RWPE1 (cell line): ENCODE data around the gene PI4KB.
A peak's percentile ranks its signal among the peaks of the same experiment; 100 is the strongest.

Experiments used
- CTCF ChIA-PET: fragments of 350-600 bp; sonication (Branson Sonifier 250); formaldehyde crosslinking; extraction: SDS; loops from one replicate; lab custom pipeline; 2021; lab: Yijun Ruan, JAX
- POLR2A ChIA-PET: fragments of 400-600 bp; formaldehyde crosslinking; extraction: SDS; loops from one replicate; lab custom pipeline; 2020; ENCODE audit warnings: antibody characterized with exemption; ENCODE audit not compliant: low non-redundant PET; lab: Yijun Ruan, JAX
- DNase-seq: peaks from one replicate; pipeline ENCODE4 v3.0.0; 2012; ENCODE audit warnings: low spot score
- H3K27ac ChIP-seq: fragments of 450-650 bp; 2 replicates; pipeline ENCODE4 v1.5.1; 2017
- TF ChIP-seq, protein P1 (sequence below): fragments of 450-650 bp; conservative IDR thresholded peaks from 2 replicates; pipeline ENCODE4 v1.5.1; 2017; ENCODE audit warnings: low read depth, mild to moderate bottlenecking

PI4KB gene

GRCh38 chr1:151289080-151289935 is 37.9 kb downstream of the PI4KB start:
- ChIA-PET POLR2A (no interaction called here), CTCF (no interaction called here)
- peak overlapping the region; percentile 49 for H3K27ac ChIP-seq
- DNase-seq, result no peak
- TF ChIP-seq, protein P1, sequence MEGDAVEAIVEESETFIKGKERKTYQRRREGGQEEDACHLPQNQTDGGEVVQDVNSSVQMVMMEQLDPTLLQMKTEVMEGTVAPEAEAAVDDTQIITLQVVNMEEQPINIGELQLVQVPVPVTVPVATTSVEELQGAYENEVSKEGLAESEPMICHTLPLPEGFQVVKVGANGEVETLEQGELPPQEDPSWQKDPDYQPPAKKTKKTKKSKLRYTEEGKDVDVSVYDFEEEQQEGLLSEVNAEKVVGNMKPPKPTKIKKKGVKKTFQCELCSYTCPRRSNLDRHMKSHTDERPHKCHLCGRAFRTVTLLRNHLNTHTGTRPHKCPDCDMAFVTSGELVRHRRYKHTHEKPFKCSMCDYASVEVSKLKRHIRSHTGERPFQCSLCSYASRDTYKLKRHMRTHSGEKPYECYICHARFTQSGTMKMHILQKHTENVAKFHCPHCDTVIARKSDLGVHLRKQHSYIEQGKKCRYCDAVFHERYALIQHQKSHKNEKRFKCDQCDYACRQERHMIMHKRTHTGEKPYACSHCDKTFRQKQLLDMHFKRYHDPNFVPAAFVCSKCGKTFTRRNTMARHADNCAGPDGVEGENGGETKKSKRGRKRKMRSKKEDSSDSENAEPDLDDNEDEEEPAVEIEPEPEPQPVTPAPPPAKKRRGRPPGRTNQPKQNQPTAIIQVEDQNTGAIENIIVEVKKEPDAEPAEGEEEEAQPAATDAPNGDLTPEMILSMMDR, result no peak

DNA sequence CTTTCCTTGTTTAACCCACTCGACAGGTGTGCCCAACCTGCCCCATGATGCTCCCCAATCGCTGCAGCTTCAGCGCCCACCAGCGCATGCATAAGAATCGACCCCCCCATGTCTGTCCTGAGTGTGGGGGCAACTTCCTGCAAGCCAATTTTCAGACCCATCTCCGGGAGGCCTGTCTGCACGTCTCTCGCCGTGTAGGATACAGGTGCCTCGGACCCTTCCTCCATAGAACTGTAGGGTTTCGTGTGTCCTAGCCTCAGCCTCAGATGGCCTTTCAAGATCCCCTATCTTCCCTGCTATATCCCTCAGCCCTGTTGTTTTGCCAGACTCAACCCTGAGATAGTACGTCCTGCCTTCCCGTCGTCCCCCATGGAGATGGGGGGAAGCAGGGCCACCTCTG is 38.7 kb downstream of the PI4KB start:
- no peak for DNase-seq
- TF ChIP-seq, protein P1, result no peak
- CTCF ChIA-PET, result no interaction called here
- peak overlapping the region; percentile 49 for H3K27ac ChIP-seq
- POLR2A ChIA-PET, result no interaction called here

GRCh38 chr1:151287767-151288500 is 39.3 kb downstream of the PI4KB start:
- POLR2A ChIA-PET, result no interaction called here
- H3K27ac ChIP-seq, result peak overlapping the region; percentile 49
- TF ChIP-seq, protein P1, result no peak
- DNase-seq, result no peak
- CTCF ChIA-PET, result no interaction called here

DNA sequence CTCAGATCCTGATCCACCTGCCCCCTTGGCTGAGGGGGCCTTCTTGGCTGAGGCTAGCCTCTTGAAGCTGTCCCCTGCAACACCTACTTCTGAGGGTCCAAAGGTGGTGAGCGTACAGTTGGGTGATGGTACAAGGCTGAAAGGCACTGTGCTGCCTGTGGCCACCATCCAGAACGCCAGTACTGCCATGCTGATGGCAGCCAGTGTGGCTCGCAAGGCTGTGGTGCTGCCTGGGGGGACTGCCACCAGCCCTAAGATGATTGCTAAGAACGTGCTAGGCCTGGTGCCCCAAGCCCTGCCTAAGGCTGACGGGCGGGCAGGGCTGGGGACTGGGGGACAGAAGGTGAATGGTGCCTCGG is 39.9 kb downstream of the PI4KB start:
- CTCF ChIA-PET, result interaction anchor here (0.5 kb wide), 1 partner anchor 17 kb away, joined by 3 read pairs; no protein-coding TSS in a partner anchor
- POLR2A ChIA-PET, result no interaction called here

DNA sequence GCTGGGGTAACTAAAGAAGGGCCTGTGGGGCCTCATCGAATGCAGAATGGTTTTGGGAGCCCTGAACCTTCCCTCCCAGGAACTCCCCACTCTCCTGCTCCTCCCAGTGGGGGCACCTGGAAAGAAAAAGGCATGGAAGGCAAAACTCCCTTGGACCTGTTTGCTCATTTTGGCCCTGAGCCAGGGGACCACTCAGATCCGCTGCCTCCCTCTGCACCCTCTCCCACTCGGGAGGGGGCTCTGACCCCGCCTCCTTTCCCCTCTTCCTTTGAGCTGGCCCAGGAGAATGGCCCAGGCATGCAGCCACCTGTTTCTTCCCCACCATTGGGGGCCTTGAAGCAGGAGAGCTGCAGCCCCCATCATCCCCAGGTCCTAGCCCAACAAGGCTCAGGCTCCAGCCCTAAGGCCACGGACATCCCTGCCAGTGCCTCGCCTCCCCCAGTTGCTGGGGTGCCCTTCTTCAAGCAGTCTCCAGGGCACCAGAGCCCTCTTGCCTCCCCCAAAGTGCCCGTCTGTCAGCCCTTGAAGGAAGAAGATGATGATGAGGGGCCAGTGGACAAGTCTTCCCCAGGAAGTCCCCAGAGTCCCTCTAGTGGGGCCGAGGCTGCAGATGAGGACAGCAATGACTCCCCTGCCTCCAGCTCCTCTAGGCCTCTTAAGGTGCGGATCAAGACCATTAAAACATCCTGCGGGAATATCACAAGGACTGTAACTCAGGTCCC is 40.4 kb downstream of the PI4KB start:
- peak overlapping the region; percentile 27 for H3K27ac ChIP-seq
- CTCF ChIA-PET, result interaction anchor here (0.5 kb wide), 1 partner anchor 18 kb away, joined by 3 read pairs; no protein-coding TSS in a partner anchor
- TF ChIP-seq, protein P1, result no peak
- POLR2A ChIA-PET, result no interaction called here
- DNase-seq, result no peak

More for the DNA sequence above, 39.9 kb downstream of the PI4KB start:
- TF ChIP-seq, protein P1, result no peak
- no peak for DNase-seq
- H3K27ac ChIP-seq, result no peak overlapping the region
